22Rv1 (cell line): ENCODE results near the gene REXO4.

Experiments used
- H3K27ac ChIP-seq: fragments of 450-650 bp; 2 replicates; pipeline ENCODE4 v1.5.1; 2017
- CTCF ChIP-seq: fragments of 450-650 bp; IDR thresholded peaks from 2 replicates; pipeline ENCODE4 v1.5.1; 2017; ENCODE audit warnings: mild to moderate bottlenecking
- ZFX ChIP-seq: fragments of 450-650 bp; IDR thresholded peaks from 2 replicates; pipeline ENCODE4 v1.6.1; 2017; ENCODE audit warnings: antibody characterized with exemption, borderline replicate concordance

Gene REXO4

GRCh38 chr9:133386338-133386737 is 31.5 kb downstream of the REXO4 start:
- TF ChIP-seq ZFX = no peak
- no peak overlapping the region for H3K27ac ChIP-seq

- no peak overlapping the region for H3K27ac ChIP-seq
- TF ChIP-seq CTCF = no peak
- TF ChIP-seq ZFX = no peak
Measured at GRCh38 chr9:133385452-133385851, 32.4 kb downstream of the REXO4 start.

- TF ChIP-seq CTCF = no peak
- TF ChIP-seq ZFX = no peak
- H3K27ac ChIP-seq = no peak overlapping the region
Measured at GRCh38 chr9:133384736-133385321, 33.0 kb downstream of the REXO4 start.

- H3K27ac ChIP-seq = no peak overlapping the region
- TF ChIP-seq ZFX (no peak), CTCF (no peak)
Measured at GRCh38 chr9:133383438-133383837, 34.4 kb downstream of the REXO4 start.

GRCh38 chr9:133382507-133383141 is 35.2 kb downstream of the REXO4 start:
- no peak overlapping the region for H3K27ac ChIP-seq
- TF ChIP-seq CTCF = no peak
- no peak for TF ChIP-seq ZFX

GRCh38 chr9:133380734-133381133 is 37.1 kb downstream of the REXO4 start:
- no peak for TF ChIP-seq ZFX
- no peak for TF ChIP-seq CTCF

GRCh38 chr9:133379153-133380086 is 38.4 kb downstream of the REXO4 start:
- no peak overlapping the region for H3K27ac ChIP-seq

More at GRCh38 chr9:133380734-133381133, 37.1 kb downstream of the REXO4 start:
- no peak overlapping the region for H3K27ac ChIP-seq

More at GRCh38 chr9:133379153-133380086, 38.4 kb downstream of the REXO4 start:
- TF ChIP-seq ZFX = no peak
- no peak for TF ChIP-seq CTCF
